Peyer's patch (tissue), 4 donors: Measurements from ENCODE around the gene PGLYRP3. TPM values are rescaled to one million over a fixed set of nuclear protein-coding genes. Genes with fewer than 3 reads are reported as not detected.

Experiments used
- DNase-seq, 3 donors: peaks; one replicate each; pipeline ENCODE4 v3.0.0-alpha.2; 2017 to 2019
- H3K27ac ChIP-seq, 4 donors: fragments of 200-600 bp; sonication (generic); one replicate each; pipeline ENCODE4 v1.5.1; 2016 to 2019
- H3K27me3 ChIP-seq, 2 donors: fragments of 200-600 bp; sonication (generic); one replicate each; pipeline ENCODE4 v1.5.1; 2019
- H3K36me3 ChIP-seq, 3 donors: fragments of 200-600 bp; sonication (generic); one replicate each; pipeline ENCODE4 v1.5.1; 2016 to 2019
- H3K4me1 ChIP-seq, 4 donors: fragments of 200-600 bp; sonication (generic); one replicate each; pipeline ENCODE4 v1.5.1; 2016 to 2019
- H3K4me3 ChIP-seq, 4 donors: fragments of 200-600 bp; sonication (generic); 1 replicate in 3 of 4; 2 replicates in 1 of 4; pipeline ENCODE4 v1.5.1; 2016 to 2019; ENCODE audit warnings: mild to moderate bottlenecking in 1 of 4
- H3K9me3 ChIP-seq, 4 donors: fragments of 200-600 bp; sonication (generic); one replicate each; pipeline ENCODE4 v1.5.1; 2016 to 2019; ENCODE audit warnings: mild to moderate bottlenecking in 1 of 4
- POLR2A ChIP-seq, 2 donors: fragments of 450-650 bp; IDR thresholded peaks; one replicate each; pipeline ENCODE4 v1.5.1; 2017; ENCODE audit warnings: antibody characterized with exemption in 2 of 2, mild to moderate bottlenecking in 2 of 2, moderate library complexity in 2 of 2
- total RNA-seq, 4 donors: library from RNA; depleted of rRNA; stranded (reverse); fragments of >200 nt; gene quantifications; one replicate each; pipeline ENCODE4 v1.1.0, GENCODE V29; 2016
- TF ChIP-seq, protein P1 (sequence below), 6 experiments: fragments of 450-650 bp in 4 of 6; fragments of 200-600 bp in 2 of 6; sonication (generic) in 1 of 6; IDR thresholded peaks; one replicate each; pipeline ENCODE4 v1.5.1; 2017 to 2019; ENCODE audit warnings: antibody characterized with exemption in 6 of 6, mild to moderate bottlenecking in 3 of 6, moderate library complexity in 1 of 6

Gene PGLYRP3
- total RNA-seq, 4 donors from 2014 or later = not detected

DNA sequence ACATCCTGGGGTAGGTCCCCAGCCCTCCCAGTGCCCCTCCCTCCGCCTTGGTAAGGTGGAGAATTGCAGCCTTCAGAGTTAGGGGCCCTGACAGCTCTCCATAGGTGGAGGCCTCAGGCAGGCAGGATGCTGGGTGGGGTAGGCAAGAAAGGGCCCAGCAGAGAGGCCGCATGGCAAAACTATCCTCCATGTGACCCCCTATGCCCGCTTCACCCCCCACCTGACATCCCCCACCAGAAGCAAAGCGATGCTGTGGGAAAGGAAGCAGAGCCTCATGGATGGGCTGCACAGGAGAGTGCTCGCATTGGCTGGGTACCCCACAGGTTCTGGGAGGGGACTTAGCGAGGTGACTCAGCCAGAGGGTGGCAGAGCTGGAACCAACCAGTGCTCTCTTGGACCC is 46.5 kb upstream of the PGLYRP3 start:
- H3K4me1 ChIP-seq = no peaks in the 10 kb centered on the region
- no peaks in the 10 kb centered on the region for H3K36me3 ChIP-seq
- H3K4me3 ChIP-seq = no peak overlapping the region
- TF ChIP-seq, protein P1, sequence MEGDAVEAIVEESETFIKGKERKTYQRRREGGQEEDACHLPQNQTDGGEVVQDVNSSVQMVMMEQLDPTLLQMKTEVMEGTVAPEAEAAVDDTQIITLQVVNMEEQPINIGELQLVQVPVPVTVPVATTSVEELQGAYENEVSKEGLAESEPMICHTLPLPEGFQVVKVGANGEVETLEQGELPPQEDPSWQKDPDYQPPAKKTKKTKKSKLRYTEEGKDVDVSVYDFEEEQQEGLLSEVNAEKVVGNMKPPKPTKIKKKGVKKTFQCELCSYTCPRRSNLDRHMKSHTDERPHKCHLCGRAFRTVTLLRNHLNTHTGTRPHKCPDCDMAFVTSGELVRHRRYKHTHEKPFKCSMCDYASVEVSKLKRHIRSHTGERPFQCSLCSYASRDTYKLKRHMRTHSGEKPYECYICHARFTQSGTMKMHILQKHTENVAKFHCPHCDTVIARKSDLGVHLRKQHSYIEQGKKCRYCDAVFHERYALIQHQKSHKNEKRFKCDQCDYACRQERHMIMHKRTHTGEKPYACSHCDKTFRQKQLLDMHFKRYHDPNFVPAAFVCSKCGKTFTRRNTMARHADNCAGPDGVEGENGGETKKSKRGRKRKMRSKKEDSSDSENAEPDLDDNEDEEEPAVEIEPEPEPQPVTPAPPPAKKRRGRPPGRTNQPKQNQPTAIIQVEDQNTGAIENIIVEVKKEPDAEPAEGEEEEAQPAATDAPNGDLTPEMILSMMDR (IDR thresholded peaks at IDR 0.05) = no peak
- TF ChIP-seq POLR2A (IDR thresholded peaks at IDR 0.05) = no peak
- no peaks in the 10 kb centered on the region for H3K9me3 ChIP-seq
- no peak for DNase-seq
- no peak overlapping the region for H3K27ac ChIP-seq
- H3K27me3 ChIP-seq = no peaks in the 10 kb centered on the region

DNA sequence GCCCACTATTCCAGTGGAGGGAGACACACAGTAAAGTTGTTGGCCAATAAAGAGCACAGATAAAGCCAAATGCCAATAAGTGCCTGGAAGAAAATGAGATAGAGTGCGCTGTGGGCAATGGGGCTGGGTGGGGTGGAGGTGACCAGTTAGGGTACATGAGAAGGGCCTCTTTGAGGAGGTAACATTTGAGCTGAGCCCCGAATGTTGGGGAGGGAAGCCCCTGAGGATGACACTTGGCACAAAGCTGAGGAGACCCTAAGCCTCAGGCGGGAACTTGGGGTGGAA is 45.9 kb upstream of the PGLYRP3 start:
- Histone ChIP-seq H3K9me3 (no peaks in the 10 kb centered on the region), H3K4me1 (no peaks in the 10 kb centered on the region), H3K4me3 (no peak overlapping the region), H3K27me3 (no peaks in the 10 kb centered on the region), H3K36me3 (no peaks in the 10 kb centered on the region), H3K27ac (no peak overlapping the region)
- no peak for DNase-seq
- TF ChIP-seq, protein P1 (IDR thresholded peaks at IDR 0.05) = no peak
- no peak for TF ChIP-seq POLR2A (IDR thresholded peaks at IDR 0.05)

DNA sequence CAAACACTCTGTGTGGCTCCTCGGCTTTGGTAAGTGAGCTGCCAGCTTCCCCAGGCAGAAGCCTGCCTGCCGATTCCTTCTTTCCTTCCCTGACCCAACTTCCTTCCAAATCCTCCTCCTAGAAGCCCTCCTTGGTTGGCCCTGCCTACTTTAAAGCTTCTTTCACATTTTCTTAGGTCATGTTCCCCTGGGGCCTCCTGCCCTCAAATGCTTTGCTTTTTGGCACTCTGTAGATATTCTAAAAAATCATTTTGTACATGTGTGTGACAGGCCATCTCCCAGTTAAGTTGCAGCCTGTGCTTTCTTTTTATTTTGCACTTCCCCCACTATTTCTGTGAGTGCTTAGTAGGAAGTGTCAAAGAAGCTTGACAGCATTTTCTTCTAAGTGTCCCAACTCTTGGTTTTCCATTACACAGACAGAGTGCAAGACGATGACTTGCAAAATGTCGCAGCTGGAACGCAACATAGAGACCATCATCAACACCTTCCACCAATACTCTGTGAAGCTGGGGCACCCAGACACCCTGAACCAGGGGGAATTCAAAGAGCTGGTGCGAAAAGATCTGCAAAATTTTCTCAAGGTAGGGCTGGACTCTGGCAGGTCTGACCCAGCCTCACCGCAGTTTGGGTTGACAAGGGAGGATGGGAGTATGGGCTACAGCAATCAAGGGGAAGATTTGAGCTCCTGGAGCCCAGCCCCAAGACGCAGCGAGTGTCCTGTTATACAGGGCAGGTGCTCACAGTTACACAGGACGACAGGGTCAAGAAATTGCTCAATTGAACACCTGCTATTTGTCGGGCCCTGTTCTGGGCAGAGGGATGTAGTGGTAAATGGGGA is 45.3 kb upstream of the PGLYRP3 start, which contains the start of gene S100A9:
TSS of gene S100A9 (plus strand) at position 2 of the 838 bp plus-strand sequence. CDS start at position 432, 430 bp downstream.
- H3K4me3 ChIP-seq = no peak within 1 kb of the TSS
- no peak for TF ChIP-seq POLR2A (IDR thresholded peaks at IDR 0.05)
- H3K27ac ChIP-seq = no peak within 1 kb of the TSS
- no peak for DNase-seq
- H3K36me3 ChIP-seq = no peaks in the 10 kb centered on the region
- H3K4me1 ChIP-seq = no peaks in the 10 kb centered on the region
- H3K9me3 ChIP-seq = no peaks in the 10 kb centered on the region
- H3K27me3 ChIP-seq = no peaks in the 10 kb centered on the region

DNA sequence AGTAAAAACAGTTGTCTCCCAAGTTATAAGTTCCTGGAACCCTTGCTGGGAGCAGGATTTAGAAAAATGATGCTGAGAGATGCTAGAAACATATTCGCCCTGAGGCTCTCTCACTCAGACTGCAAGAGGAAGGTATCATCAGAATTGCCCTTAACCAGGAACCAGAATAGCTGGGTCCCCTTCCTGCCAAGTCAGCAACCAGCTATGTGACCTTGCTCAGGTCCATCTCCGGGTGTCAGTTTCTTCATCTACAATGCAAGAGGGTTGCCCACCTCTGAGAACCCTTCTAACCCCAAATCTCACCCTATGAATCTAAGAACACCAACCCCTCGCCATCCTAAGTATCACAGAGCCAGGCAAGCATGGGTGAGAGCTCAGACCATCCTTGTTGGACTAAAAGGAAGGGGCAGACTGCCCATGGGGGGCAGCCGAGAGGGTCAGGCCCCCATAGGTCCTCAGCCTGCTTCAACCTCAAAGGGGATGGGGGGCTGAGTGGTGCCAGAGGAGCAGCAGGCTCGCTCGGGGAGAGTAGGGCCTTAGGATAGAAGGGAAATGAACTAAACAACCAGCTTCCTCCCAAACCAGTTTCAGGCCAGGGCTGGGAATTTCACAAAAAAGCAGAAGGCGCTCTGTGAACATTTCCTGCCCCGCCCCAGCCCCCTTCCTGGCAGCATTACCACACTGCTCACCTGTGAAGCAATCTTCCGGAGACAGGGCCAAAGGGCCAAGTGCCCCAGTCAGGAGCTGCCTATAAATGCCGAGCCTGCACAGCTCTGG is 44.5 kb upstream of the PGLYRP3 start:
- no peaks in the 10 kb centered on the region for H3K36me3 ChIP-seq
- H3K4me1 ChIP-seq = no peaks in the 10 kb centered on the region
- H3K27ac ChIP-seq = no peak overlapping the region
- peak in 2 of 3 donors; percentile 17 to 67 for DNase-seq
- TF ChIP-seq, protein P1 (IDR thresholded peaks at IDR 0.05) = no peak
- no peak for TF ChIP-seq POLR2A (IDR thresholded peaks at IDR 0.05)
- no peak overlapping the region for H3K4me3 ChIP-seq
- H3K27me3 ChIP-seq = no peaks in the 10 kb centered on the region
- no peaks in the 10 kb centered on the region for H3K9me3 ChIP-seq

DNA sequence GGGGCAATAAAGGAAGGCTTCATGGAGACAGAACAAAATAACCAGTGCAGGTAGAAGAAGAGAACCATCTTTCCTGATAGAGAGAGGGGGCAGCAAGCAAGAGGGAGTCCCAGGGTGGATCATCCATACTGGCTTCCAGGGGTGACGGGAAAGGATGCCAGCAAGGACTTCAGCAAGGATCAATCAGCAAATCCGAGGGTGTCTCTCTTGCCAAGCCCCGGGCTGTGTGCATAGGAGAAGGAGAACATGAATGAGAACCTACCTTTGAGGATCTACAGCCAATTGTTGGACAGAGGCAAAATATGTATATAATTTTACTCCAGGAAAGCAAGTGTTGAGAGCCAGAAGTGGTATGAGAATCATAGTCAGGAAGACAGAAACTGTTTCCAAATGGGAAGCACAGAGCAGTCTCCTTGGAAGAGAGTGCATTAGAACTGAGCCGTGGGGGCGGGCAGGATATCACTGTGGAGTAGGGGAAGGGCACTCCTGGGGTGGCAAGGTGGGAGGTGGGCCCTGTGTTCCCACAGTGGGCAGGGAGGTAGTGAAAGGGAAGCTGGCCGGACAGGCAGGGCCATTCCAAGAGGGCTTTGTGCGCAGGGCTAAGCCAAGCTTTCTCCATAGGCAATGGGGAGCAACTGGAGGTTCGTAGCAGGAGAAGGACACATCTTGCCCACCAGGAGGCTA is 43.8 kb upstream of the PGLYRP3 start:
- no peak overlapping the region for H3K4me3 ChIP-seq

More for the DNA sequence above, 43.8 kb upstream of the PGLYRP3 start:
- no peaks in the 10 kb centered on the region for H3K4me1 ChIP-seq
- no peak for TF ChIP-seq POLR2A (IDR thresholded peaks at IDR 0.05)
- TF ChIP-seq, protein P1 (IDR thresholded peaks at IDR 0.05) = no peak
- H3K36me3 ChIP-seq = no peaks in the 10 kb centered on the region
- DNase-seq = no peak
- H3K27ac ChIP-seq = no peak overlapping the region
- H3K9me3 ChIP-seq = no peaks in the 10 kb centered on the region
- H3K27me3 ChIP-seq = no peaks in the 10 kb centered on the region
